ENCODE measurements around the gene SLC33A1.

Gene SLC33A1

DNA sequence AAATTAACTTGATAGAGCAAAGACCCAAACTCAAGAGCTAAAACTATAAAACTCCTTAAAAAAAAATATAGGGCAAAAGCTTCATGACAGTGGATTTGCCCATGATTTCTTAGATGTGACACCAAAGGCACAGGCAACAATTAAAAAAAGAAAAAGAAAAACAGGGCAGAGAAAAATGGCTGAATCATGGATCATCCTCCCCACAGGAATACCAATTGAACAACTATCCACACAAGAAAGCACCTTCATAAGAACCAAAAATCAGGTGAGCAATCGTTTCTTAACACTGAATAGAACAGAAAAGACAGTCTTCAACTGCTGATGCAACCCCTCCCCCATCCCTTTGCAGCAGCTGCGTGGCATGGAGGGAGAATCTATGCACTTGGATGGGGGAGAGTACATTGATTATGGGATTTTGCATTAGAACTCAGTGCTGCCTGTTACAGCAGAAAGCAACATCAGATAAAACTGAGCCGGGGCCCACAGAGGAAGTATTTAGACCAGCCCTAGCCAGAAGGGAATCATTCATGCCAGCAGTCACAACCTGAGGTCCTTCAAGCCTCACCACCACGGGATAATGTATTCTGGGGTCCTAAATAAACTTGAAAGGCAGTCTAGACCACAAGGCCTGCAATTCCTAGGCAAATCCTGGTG, 63.8 kb downstream of the SLC33A1 start:
- DNase-seq = no peak

DNA sequence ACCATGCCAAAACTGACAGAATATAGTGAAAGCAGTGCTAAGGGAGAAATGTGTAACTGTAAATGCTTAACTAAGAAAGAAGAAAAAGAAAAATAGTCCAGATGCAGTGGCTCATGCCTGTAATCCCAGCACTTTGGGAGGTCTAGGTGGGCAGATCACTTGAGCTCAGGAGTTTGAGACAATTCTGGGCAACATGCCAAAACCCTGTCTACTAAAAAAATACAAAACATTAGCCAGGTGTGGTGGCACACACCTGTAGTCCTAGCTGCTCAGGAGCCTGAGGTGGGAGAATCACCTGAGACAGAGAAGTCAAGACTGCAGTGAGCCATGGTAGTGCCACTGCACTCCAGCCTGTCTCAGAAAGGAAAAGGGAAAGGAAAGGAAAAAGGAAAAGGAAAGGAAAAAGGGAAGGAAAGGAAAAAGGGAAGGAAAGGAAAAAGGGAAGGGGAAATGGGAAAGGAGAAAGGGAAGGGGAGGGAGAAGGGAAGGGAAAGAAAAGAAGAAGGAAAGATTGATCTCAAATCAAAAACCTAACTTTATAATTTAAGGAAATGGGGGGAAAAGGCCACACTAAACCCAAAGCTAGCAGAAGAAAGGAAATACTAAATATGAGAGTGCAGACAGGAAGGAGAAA, 68.4 kb downstream of the SLC33A1 start:
- DNase-seq = no peak

DNA sequence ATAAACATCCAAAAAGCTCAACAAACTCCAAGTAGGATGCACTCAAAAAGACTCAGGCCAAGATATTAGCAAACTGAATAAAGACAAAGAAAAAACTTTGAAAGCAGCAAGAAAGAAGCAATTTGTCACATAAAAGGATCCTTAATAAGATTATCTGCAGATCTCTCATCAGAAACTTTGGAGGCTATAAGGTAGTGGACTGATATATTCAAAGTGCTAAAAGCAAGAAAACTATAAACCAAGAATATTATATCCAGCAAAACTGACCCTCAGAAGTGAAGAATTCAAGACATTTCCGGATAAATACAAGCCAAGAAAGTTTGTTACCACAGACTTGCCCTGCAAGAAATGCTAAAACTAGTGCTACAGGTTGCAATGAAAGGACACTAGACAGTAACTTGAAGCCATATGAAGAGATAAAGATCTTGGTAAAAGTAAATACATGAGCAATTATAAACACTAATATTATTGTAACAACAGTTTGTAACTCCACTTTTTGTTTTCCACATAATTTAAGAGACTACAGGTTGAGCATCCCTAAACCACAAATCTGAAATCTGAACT, 71.8 kb downstream of the SLC33A1 start:
- no peak for DNase-seq

DNA sequence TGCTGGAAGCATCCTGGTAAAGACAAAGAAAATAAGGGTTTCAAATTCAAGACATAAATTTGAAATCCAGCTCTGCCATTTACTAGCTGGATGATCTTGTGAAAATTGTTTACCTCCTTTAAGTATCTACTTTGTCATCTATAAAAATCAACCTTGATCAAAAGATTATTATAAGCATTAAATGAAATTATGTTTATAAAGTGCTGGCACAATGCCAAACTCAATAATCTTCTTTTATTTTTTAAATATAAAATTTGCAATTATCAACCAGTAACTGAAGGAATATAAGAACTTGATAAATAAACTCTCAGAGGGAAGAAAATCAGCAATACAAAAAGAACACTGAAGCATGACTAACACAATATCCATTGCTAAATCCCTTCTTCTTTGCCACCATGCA, 73.9 kb downstream of the SLC33A1 start:
- DNase-seq = no peak

DNA sequence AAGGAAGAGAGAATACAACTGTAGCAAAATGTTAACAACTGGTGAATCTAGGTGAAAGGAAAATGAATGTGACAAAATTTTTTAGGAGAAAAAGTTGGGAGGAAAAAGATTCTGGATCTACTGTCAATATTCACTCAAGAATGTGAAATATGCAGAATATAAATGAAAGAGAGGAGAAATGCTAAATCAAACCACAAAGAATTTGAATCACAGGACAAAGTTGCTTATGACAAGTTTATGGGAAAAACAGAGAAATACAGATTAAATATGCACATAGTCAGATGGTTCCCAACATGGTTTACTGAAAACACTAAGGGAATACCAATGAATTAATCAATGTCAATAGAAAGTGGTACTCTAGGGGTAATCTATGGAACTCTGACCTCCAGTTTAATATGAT, 75.8 kb downstream of the SLC33A1 start:
- peak; percentile 22 for DNase-seq

DNA sequence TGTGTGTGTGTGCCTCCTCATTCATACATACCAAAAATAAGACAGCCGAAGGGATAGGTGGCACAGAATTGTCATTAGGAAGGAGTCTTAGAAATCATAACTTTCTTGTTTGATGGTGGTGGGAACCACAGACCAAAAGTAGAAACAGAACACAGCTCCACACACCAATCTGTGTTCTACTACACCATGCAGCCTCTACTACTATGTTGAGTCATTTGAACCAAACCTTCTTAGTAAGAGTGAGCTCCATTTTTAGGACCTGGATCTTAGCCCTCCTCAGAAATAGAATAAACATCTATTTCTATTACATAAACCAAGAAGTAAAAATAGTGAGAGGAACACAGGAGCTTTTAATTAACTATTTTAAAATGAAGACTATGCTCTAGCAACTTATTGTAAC, 81.4 kb downstream of the SLC33A1 start:
- no peak for DNase-seq

DNA sequence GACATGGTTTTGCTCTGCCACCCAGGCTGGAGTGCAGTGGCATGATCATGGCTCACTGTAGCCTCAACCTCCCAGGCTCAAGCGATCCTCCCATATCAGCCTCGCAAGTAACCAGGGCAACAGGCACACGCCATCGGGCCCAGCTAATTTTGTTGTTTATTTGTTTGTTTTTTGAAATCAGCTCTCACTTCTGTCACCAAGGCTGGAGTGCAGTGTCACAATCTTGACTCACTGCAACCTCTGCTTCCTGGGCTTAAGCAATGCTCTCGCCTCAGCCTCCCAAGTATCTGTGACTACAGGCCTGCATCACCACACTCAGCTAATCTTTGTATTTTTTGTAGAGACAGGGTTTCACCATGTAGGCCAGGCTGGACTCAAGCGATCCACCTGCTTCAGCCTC, 83.1 kb downstream of the SLC33A1 start:
- no peak for DNase-seq

Measured in fibroblast of skin of abdomen (primary cell).